HepG2 (cell line): ENCODE results near the gene TAC3. TPM values are rescaled to one million over a fixed set of nuclear protein-coding genes. Genes with fewer than 3 reads are reported as not detected.

Experiments used
- HNF4G ChIP-seq, 2 experiments: sonication (generic) in 1 of 2; formaldehyde crosslinking in 1 of 2; IDR thresholded peaks; 2 replicates each; pipeline versions ENCODE4 v1.4.0 to v1.6.1; 2011 to 2020; ENCODE audit warnings: borderline replicate concordance in 2 of 2, low read depth in 2 of 2, mild to moderate bottlenecking in 2 of 2, low read length in 1 of 2, missing genetic modification reagents in 1 of 2, moderate library complexity in 1 of 2
- JUND ChIP-seq: sonication (generic); formaldehyde crosslinking; IDR thresholded peaks from 2 replicates; pipeline ENCODE4 v1.8.0; 2022; ENCODE audit warnings: mild to moderate bottlenecking, missing genetic modification reagents
- KDM4B ChIP-seq: sonication (generic); formaldehyde crosslinking; IDR thresholded peaks from 2 replicates; pipeline ENCODE4 v1.4.0; 2020; ENCODE audit warnings: missing genetic modification reagents
- NFKBIZ ChIP-seq: IDR thresholded peaks from 2 replicates; pipeline ENCODE4 v1.6.1; 2018; ENCODE audit warnings: missing genetic modification reagents, missing compliant biosample characterization
- RXRB ChIP-seq: IDR thresholded peaks from 2 replicates; pipeline ENCODE4 v1.6.1; 2016; ENCODE audit warnings: borderline replicate concordance, missing genetic modification reagents, missing compliant biosample characterization
- SAFB2 ChIP-seq: sonication (generic); formaldehyde crosslinking; IDR thresholded peaks from 2 replicates; pipeline ENCODE4 v1.5.1; 2020; ENCODE audit warnings: missing genetic modification reagents, low read depth, mild to moderate bottlenecking, borderline replicate concordance
- SKI ChIP-seq: fragments of 450-650 bp; IDR thresholded peaks from one replicate; pipeline ENCODE4 v1.6.1; 2018; ENCODE audit warnings: mild to moderate bottlenecking; ENCODE audit not compliant: partially characterized antibody
- SP4 ChIP-seq: sonication (generic); formaldehyde crosslinking; IDR thresholded peaks from 2 replicates; pipeline ENCODE4 v1.8.1; 2023; ENCODE audit warnings: mild to moderate bottlenecking, missing genetic modification reagents
- TSC22D2 ChIP-seq: sonication (generic); formaldehyde crosslinking; IDR thresholded peaks from 2 replicates; pipeline ENCODE4 v1.5.1; 2020; ENCODE audit warnings: missing genetic modification reagents, mild to moderate bottlenecking, borderline replicate concordance
- ZFP36 ChIP-seq: fragments of 150-350 bp; IDR thresholded peaks from 2 replicates; pipeline ENCODE4 v1.6.1; 2018; ENCODE audit warnings: borderline replicate concordance, low read length, low read depth; ENCODE audit not compliant: partially characterized antibody
- ZMYM2 ChIP-seq: sonication (generic); formaldehyde crosslinking; IDR thresholded peaks from 2 replicates; pipeline ENCODE4 v1.8.0; 2022; ENCODE audit warnings: mild to moderate bottlenecking, missing genetic modification reagents
- ZNF260 ChIP-seq: sonication (generic); formaldehyde crosslinking; IDR thresholded peaks from 2 replicates; pipeline ENCODE4 v1.4.0; 2020; ENCODE audit warnings: missing genetic modification reagents, low read depth, mild to moderate bottlenecking, borderline replicate concordance
- ZNF616 ChIP-seq: sonication (generic); formaldehyde crosslinking; IDR thresholded peaks from 2 replicates; pipeline ENCODE4 v1.5.0; 2020; ENCODE audit warnings: low read depth, mild to moderate bottlenecking, missing genetic modification reagents
- ZNF703 ChIP-seq: sonication (generic); formaldehyde crosslinking; IDR thresholded peaks from 2 replicates; pipeline ENCODE4 v1.5.1; 2020; ENCODE audit warnings: missing genetic modification reagents, mild to moderate bottlenecking, moderate library complexity, borderline replicate concordance
- ZNF782 ChIP-seq: sonication (generic); formaldehyde crosslinking; IDR thresholded peaks from 2 replicates; pipeline ENCODE4 v1.4.0; 2020; ENCODE audit warnings: missing genetic modification reagents, mild to moderate bottlenecking, borderline replicate concordance
- ZSCAN9 ChIP-seq: IDR thresholded peaks from 2 replicates; pipeline ENCODE4 v1.6.1; 2016; ENCODE audit warnings: borderline replicate concordance
- polyA plus RNA-seq, 8 experiments: library from polyadenylated mRNA; depleted of rRNA in 3 of 8; stranded (reverse) in 7 of 8; unstranded in 1 of 8; fragments of >200 nt; fragmentation: Illumina TruSeq in 4 of 8; extraction: Trizol in 4 of 8; gene quantifications; 2 replicates each; pipeline versions ENCODE4 v1.2.1 to v1.2.3, GENCODE V29; 2011 to 2016; ENCODE audit warnings: low read depth in 4 of 8, missing spikeins in 1 of 8, mixed read lengths in 1 of 8; ENCODE audit not compliant: insufficient read depth in 1 of 8
- total RNA-seq, 5 experiments: library from RNA; depleted of rRNA; stranded (reverse); fragments of >200 nt; fragmentation: Illumina TruSeq; extraction: Trizol; gene quantifications; 2 replicates each; pipeline ENCODE4 v1.2.3, GENCODE V29; 2016; ENCODE audit warnings: low read depth in 1 of 5
- TF ChIP-seq, protein P1 (sequence below): sonication (generic); formaldehyde crosslinking; IDR thresholded peaks from 2 replicates; pipeline ENCODE4 v1.8.0; 2022; ENCODE audit warnings: mild to moderate bottlenecking, missing genetic modification reagents
- TF ChIP-seq, protein P2 (sequence below): IDR thresholded peaks from 2 replicates; pipeline ENCODE4 v1.6.1; 2018; ENCODE audit warnings: missing genetic modification reagents
- TF ChIP-seq, protein P3 (sequence below): sonication (generic); formaldehyde crosslinking; IDR thresholded peaks from 2 replicates; pipeline ENCODE4 v1.4.0; 2020; ENCODE audit warnings: missing genetic modification reagents, borderline replicate concordance
- TF ChIP-seq, protein P4 (sequence below): IDR thresholded peaks from 2 replicates; pipeline ENCODE4 v1.6.1; 2016; ENCODE audit warnings: missing compliant biosample characterization, missing genetic modification reagents, borderline replicate concordance

TAC3 gene
- total and polyA plus RNA-seq, 2 of the 13 experiments (the other 11 are each of a cell fraction or from before 2014, with no cell fraction given) = 0.13 to 0.15 TPM

DNA sequence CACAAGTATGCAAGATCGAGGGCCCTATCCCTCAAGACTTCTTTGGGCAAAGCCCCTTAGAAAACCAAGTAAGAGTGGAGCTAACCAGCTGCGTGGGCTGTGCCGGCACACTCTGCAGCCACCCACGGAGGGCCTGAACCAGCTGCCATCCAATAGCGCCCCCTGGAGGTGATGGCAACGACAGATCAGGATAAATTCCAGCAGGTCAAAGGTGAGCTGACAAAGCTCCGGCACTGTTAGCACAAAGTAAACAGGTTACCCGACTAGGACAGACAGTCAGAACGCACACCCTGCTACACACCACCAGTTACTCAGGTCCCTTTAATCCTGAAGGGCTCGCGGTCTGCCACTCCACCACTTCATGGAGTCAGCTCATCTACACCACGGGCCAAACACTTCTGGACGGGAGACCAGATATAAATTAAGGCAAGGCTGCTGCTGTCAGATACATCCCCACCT is 14.9 kb downstream of the TAC3 start (continued):
- TF ChIP-seq, protein P1, sequence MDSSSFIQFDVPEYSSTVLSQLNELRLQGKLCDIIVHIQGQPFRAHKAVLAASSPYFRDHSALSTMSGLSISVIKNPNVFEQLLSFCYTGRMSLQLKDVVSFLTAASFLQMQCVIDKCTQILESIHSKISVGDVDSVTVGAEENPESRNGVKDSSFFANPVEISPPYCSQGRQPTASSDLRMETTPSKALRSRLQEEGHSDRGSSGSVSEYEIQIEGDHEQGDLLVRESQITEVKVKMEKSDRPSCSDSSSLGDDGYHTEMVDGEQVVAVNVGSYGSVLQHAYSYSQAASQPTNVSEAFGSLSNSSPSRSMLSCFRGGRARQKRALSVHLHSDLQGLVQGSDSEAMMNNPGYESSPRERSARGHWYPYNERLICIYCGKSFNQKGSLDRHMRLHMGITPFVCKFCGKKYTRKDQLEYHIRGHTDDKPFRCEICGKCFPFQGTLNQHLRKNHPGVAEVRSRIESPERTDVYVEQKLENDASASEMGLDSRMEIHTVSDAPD (CRISPR knock-in tag) = 0 out of 2 replicates have a peak, but pooled peaks have one; percentile 57
- TF ChIP-seq ZMYM2 (CRISPR knock-in tag) = no peak
- no peak for TF ChIP-seq ZNF616 (CRISPR knock-in tag)
- TF ChIP-seq, protein P2, sequence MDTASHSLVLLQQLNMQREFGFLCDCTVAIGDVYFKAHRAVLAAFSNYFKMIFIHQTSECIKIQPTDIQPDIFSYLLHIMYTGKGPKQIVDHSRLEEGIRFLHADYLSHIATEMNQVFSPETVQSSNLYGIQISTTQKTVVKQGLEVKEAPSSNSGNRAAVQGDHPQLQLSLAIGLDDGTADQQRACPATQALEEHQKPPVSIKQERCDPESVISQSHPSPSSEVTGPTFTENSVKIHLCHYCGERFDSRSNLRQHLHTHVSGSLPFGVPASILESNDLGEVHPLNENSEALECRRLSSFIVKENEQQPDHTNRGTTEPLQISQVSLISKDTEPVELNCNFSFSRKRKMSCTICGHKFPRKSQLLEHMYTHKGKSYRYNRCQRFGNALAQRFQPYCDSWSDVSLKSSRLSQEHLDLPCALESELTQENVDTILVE (CRISPR knock-in tag) = 0 out of 2 replicates have a peak, but pooled peaks have one; percentile 62
- TF ChIP-seq ZSCAN9 = no peak; the same call in 1 of the 2 replicates
- peak; percentile 58; the same call in 1 of the 2 replicates for TF ChIP-seq TSC22D2 (CRISPR knock-in tag)
- TF ChIP-seq JUND (CRISPR knock-in tag) = peak; percentile 51; the same call in 1 of the 2 replicates
- no peak for TF ChIP-seq ZFP36
- peak; percentile 70 for TF ChIP-seq SKI
- peak; percentile 93 for TF ChIP-seq RXRB (CRISPR knock-in tag)
- TF ChIP-seq ZNF260 (CRISPR knock-in tag) = no peak
- TF ChIP-seq HNF4G (IDR thresholded peaks at IDR 0.05; ENCODE audit: borderline replicate concordance, low read depth, low read length) = peak; percentile 77; the same call in 1 of the 2 replicates
- peak; percentile 56; the same call in 1 of the 2 replicates for TF ChIP-seq HNF4G (CRISPR knock-in tag; IDR thresholded peaks at IDR 0.05; ENCODE audit: borderline replicate concordance, low read depth)
- TF ChIP-seq SP4 = no peak
- no peak for TF ChIP-seq ZNF782
- TF ChIP-seq SAFB2 (CRISPR knock-in tag) = no peak
- TF ChIP-seq NFKBIZ (CRISPR knock-in tag) = peak; percentile 52; the same call in 1 of the 2 replicates
- TF ChIP-seq ZNF703 (CRISPR knock-in tag) = no peak
- peak; percentile 29; the same call in 1 of the 2 replicates for TF ChIP-seq KDM4B (CRISPR knock-in tag)
- TF ChIP-seq, protein P3, sequence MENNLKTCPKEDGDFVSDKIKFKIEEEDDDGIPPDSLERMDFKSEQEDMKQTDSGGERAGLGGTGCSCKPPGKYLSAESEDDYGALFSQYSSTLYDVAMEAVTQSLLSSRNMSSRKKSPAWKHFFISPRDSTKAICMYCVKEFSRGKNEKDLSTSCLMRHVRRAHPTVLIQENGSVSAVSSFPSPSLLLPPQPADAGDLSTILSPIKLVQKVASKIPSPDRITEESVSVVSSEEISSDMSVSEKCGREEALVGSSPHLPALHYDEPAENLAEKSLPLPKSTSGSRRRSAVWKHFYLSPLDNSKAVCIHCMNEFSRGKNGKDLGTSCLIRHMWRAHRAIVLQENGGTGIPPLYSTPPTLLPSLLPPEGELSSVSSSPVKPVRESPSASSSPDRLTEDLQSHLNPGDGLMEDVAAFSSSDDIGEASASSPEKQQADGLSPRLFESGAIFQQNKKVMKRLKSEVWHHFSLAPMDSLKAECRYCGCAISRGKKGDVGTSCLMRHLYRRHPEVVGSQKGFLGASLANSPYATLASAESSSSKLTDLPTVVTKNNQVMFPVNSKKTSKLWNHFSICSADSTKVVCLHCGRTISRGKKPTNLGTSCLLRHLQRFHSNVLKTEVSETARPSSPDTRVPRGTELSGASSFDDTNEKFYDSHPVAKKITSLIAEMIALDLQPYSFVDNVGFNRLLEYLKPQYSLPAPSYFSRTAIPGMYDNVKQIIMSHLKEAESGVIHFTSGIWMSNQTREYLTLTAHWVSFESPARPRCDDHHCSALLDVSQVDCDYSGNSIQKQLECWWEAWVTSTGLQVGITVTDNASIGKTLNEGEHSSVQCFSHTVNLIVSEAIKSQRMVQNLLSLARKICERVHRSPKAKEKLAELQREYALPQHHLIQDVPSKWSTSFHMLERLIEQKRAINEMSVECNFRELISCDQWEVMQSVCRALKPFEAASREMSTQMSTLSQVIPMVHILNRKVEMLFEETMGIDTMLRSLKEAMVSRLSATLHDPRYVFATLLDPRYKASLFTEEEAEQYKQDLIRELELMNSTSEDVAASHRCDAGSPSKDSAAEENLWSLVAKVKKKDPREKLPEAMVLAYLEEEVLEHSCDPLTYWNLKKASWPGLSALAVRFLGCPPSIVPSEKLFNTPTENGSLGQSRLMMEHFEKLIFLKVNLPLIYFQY (CRISPR knock-in tag) = 0 out of 2 replicates have a peak, but pooled peaks have one; percentile 38
- TF ChIP-seq, protein P4, sequence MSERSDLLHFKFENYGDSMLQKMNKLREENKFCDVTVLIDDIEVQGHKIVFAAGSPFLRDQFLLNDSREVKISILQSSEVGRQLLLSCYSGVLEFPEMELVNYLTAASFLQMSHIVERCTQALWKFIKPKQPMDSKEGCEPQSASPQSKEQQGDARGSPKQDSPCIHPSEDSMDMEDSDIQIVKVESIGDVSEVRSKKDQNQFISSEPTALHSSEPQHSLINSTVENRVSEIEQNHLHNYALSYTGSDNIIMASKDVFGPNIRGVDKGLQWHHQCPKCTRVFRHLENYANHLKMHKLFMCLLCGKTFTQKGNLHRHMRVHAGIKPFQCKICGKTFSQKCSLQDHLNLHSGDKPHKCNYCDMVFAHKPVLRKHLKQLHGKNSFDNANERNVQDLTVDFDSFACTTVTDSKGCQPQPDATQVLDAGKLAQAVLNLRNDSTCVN (CRISPR knock-in tag) = peak; percentile 60; the same call in 1 of the 2 replicates
